Liver (tissue), 9 donors: ENCODE measurements around the gene CWC22. TPM values are rescaled to one million over a fixed set of nuclear protein-coding genes. Genes with fewer than 3 reads are reported as not detected.
"Not testable (repeated sequence)": the region's sequence is repeated elsewhere in the genome, so short reads cannot be mapped to it uniquely, and the experiment has no call there.

Source experiments
- DNase-seq: peaks from one replicate; pipeline ENCODE4 v3.0.0-alpha.2; 2017; ENCODE audit warnings: low spot score
- H3K27ac ChIP-seq, 2 donors: one replicate each; pipeline ENCODE4 v1.7.0; 2013; ENCODE audit warnings: inconsistent platforms in 2 of 2, low read length in 2 of 2, control low read depth in 1 of 2, low read depth in 1 of 2, mild to moderate bottlenecking in 1 of 2
- H3K27me3 ChIP-seq, 4 donors: one replicate each; pipeline versions ENCODE4 v1.6.1 to v1.7.0; 2013; ENCODE audit warnings: low read length in 3 of 4, inconsistent platforms in 1 of 4, mild to moderate bottlenecking in 1 of 4, moderate library complexity in 1 of 4; ENCODE audit not compliant: control insufficient read depth in 4 of 4, insufficient read depth in 4 of 4
- H3K36me3 ChIP-seq, 4 donors: one replicate each; pipeline versions ENCODE4 v1.6.1 to v1.7.0; 2013; ENCODE audit warnings: low read length in 3 of 4, mild to moderate bottlenecking in 3 of 4, low read depth in 1 of 4, moderate library complexity in 1 of 4; ENCODE audit not compliant: control insufficient read depth in 4 of 4, insufficient read depth in 3 of 4
- H3K4me1 ChIP-seq, 4 donors: one replicate each; pipeline versions ENCODE4 v1.6.1 to v1.7.0; 2013; ENCODE audit warnings: low read length in 3 of 4, mild to moderate bottlenecking in 3 of 4, moderate library complexity in 1 of 4; ENCODE audit not compliant: control insufficient read depth in 4 of 4, insufficient read depth in 4 of 4
- H3K4me3 ChIP-seq, 3 donors: one replicate each; pipeline versions ENCODE4 v1.6.1 to v1.7.0; 2013; ENCODE audit warnings: low read length in 3 of 3, control low read depth in 1 of 3, low read depth in 1 of 3, mild to moderate bottlenecking in 1 of 3
- H3K9ac ChIP-seq, 2 donors: one replicate each; pipeline ENCODE4 v1.7.0; 2013; ENCODE audit warnings: low read length in 2 of 2, mild to moderate bottlenecking in 2 of 2, moderate library complexity in 2 of 2, control low read depth in 1 of 2, low read depth in 1 of 2
- H3K9me3 ChIP-seq, 4 donors: one replicate each; pipeline versions ENCODE4 v1.6.1 to v1.7.0; 2013; ENCODE audit warnings: low read length in 3 of 4; ENCODE audit not compliant: control insufficient read depth in 4 of 4
- ATF3 ChIP-seq: IDR thresholded peaks from 2 replicates; pipeline ENCODE4 v1.6.1; 2016; ENCODE audit warnings: antibody characterized with exemption
- CTCF ChIP-seq: fragments of 150-350 bp; IDR thresholded peaks from 2 replicates; pipeline ENCODE4 v1.5.1; 2017; ENCODE audit warnings: improper control_type of control experiment, low read depth, low read length; ENCODE audit not compliant: missing input control
- EGR1 ChIP-seq, 2 donors: IDR thresholded peaks; 2 replicates each; pipeline ENCODE4 v1.6.1; 2016 to 2018; ENCODE audit warnings: antibody characterized with exemption in 2 of 2, low read depth in 2 of 2
- FOXA2 ChIP-seq: IDR thresholded peaks from 2 replicates; pipeline ENCODE4 v1.6.1; 2016; ENCODE audit warnings: antibody characterized with exemption
- GABPA ChIP-seq, 2 donors: IDR thresholded peaks in 1 of 2; conservative IDR thresholded peaks in 1 of 2; 2 replicates each; pipeline ENCODE4 v1.6.1; 2016; ENCODE audit warnings: antibody characterized with exemption in 2 of 2, mild to moderate bottlenecking in 1 of 2, moderate library complexity in 1 of 2
- HNF4A ChIP-seq, 2 donors: conservative IDR thresholded peaks; 2 replicates each; pipeline ENCODE4 v1.6.1; 2016; ENCODE audit warnings: antibody characterized with exemption in 2 of 2, mild to moderate bottlenecking in 2 of 2
- HNF4G ChIP-seq: IDR thresholded peaks from 2 replicates; pipeline ENCODE4 v1.6.1; 2016; ENCODE audit warnings: antibody characterized with exemption
- JUND ChIP-seq, 2 donors: IDR thresholded peaks; 2 replicates each; pipeline ENCODE4 v1.6.1; 2016; ENCODE audit warnings: antibody characterized with exemption in 2 of 2
- NR2F2 ChIP-seq: IDR thresholded peaks from 2 replicates; pipeline ENCODE4 v1.6.1; 2016; ENCODE audit warnings: antibody characterized with exemption
- RAD21 ChIP-seq, 2 donors: IDR thresholded peaks; 2 replicates each; pipeline ENCODE4 v1.6.1; 2016; ENCODE audit warnings: antibody characterized with exemption in 2 of 2, mild to moderate bottlenecking in 2 of 2
- REST ChIP-seq: IDR thresholded peaks from 2 replicates; pipeline ENCODE4 v1.6.1; 2016; ENCODE audit warnings: antibody characterized with exemption, mild to moderate bottlenecking
- RXRA ChIP-seq, 2 donors: IDR thresholded peaks; 2 replicates each; pipeline ENCODE4 v1.6.1; 2017 to 2018; ENCODE audit warnings: antibody characterized with exemption in 2 of 2, mild to moderate bottlenecking in 1 of 2
- SP1 ChIP-seq: IDR thresholded peaks from 2 replicates; pipeline ENCODE4 v1.6.1; 2018; ENCODE audit warnings: antibody characterized with exemption, mild to moderate bottlenecking
- TAF1 ChIP-seq: conservative IDR thresholded peaks from 2 replicates; pipeline ENCODE4 v1.6.1; 2016; ENCODE audit warnings: antibody characterized with exemption, mild to moderate bottlenecking
- YY1 ChIP-seq: IDR thresholded peaks from 2 replicates; pipeline ENCODE4 v1.6.1; 2016; ENCODE audit warnings: antibody characterized with exemption, mild to moderate bottlenecking
- ZBTB33 ChIP-seq: IDR thresholded peaks from 2 replicates; pipeline ENCODE4 v1.6.1; 2016; ENCODE audit warnings: antibody characterized with exemption
- WGBS: extraction: QIAGEN DNeasy Blood & Tissue Kit; methylation state at CpG from one replicate; pipeline ENCODE4 v1.1.7; 2013; 5-methylcytosine and 5-hydroxymethylcytosine counted together
- polyA plus RNA-seq, 2 donors: library from polyadenylated mRNA; stranded (reverse) in 1 of 2; unstranded in 1 of 2; fragments of 200-250 nt in 1 of 2; fragments of >200 nt in 1 of 2; fragmentation: Nextera tagmentation in 1 of 2; extraction: Ambion mirVana in 1 of 2; gene quantifications; one replicate each; pipeline versions ENCODE4 v1.2.1 to v1.2.3, GENCODE V29; 2013 to 2015
- total RNA-seq, 2 donors: library from RNA; depleted of rRNA; stranded (reverse); fragments of >200 nt; gene quantifications; one replicate each; pipeline ENCODE4 v1.2.3, GENCODE V29; 2014
- donor health status: healthy.
- donor health status: healthy.
- donor health status: healthy.
- donor health status: healthy.
- donor health status: healthy.

Gene CWC22
- total and polyA plus RNA-seq, 4 donors: 4.4 to 12.0 (median 7.7) TPM

- Histone ChIP-seq H3K27me3 (no peaks in the 10 kb centered on the region), H3K9ac (no peak overlapping the region), H3K36me3 (no peaks in the 10 kb centered on the region), H3K27ac (no peak overlapping the region), H3K4me3 (no peak overlapping the region), H3K9me3 (no peaks in the 10 kb centered on the region), H3K4me1 (peaks cover 0 to 5% (median 0%) of the 10 kb centered on the region in 4 donors)
- 93% methylated on average over 2 of the region's 2 CpGs for WGBS
- no peak for DNase-seq
- TF ChIP-seq SP1 (no peak), ATF3 (no peak), HNF4G (no peak), YY1 (no peak), HNF4A (conservative IDR thresholded peaks at IDR 0.05) (no peak), FOXA2 (no peak), EGR1 (IDR thresholded peaks at IDR 0.05; ENCODE audit: low read depth in 2 of 2) (no peak), RXRA (IDR thresholded peaks at IDR 0.05) (no peak), ZBTB33 (no peak), NR2F2 (no peak), TAF1 (no peak), REST (no peak), CTCF (no peak), JUND (IDR thresholded peaks at IDR 0.05) (no peak)
These were observed 74.3 kb downstream of the CWC22 start for GRCh38 chr2:179932786-179933185.

GRCh38 chr2:179931502-179931901, 75.6 kb downstream of the CWC22 start:
- H3K27me3 ChIP-seq: no peaks in the 10 kb centered on the region
- H3K9me3 ChIP-seq: peaks cover 0 to 3% (median 3%) of the 10 kb centered on the region in 4 donors
- DNase-seq: no peak
- no peak overlapping the region for H3K27ac ChIP-seq
- peaks cover 0 to 3% (median 0%) of the 10 kb centered on the region in 4 donors for H3K4me1 ChIP-seq
- no peak overlapping the region for H3K9ac ChIP-seq
- no peak overlapping the region for H3K4me3 ChIP-seq
- TF ChIP-seq TAF1 (no peak), GABPA (IDR thresholded peaks at IDR 0.05 in 1 of 2, conservative IDR thresholded peaks at IDR 0.05 in 1 of 2) (no peak), RAD21 (IDR thresholded peaks at IDR 0.05) (no peak), REST (no peak), NR2F2 (no peak)
- no peaks in the 10 kb centered on the region for H3K36me3 ChIP-seq
- WGBS: 78% methylated on average over 3 of the region's 3 CpGs

- H3K27me3 ChIP-seq, H3K9ac ChIP-seq, DNase-seq, H3K27ac ChIP-seq, H3K36me3 ChIP-seq, H3K4me1 ChIP-seq, H3K9me3 ChIP-seq, H3K4me3 ChIP-seq: not testable (repeated sequence)
- 98% methylated on average over 3 of the region's 3 CpGs for WGBS
These were observed 77.1 kb downstream of the CWC22 start for GRCh38 chr2:179929997-179930396.
